SKM-1 (cell line): Measurements from ENCODE around the gene PCDH15.

ENCODE experiments used
- DNase-seq: peaks from one replicate; lab custom pipeline; 2025; ENCODE audit not compliant: unreplicated experiment; lab: John Stamatoyannopoulos, UW

The PCDH15 gene

DNA sequence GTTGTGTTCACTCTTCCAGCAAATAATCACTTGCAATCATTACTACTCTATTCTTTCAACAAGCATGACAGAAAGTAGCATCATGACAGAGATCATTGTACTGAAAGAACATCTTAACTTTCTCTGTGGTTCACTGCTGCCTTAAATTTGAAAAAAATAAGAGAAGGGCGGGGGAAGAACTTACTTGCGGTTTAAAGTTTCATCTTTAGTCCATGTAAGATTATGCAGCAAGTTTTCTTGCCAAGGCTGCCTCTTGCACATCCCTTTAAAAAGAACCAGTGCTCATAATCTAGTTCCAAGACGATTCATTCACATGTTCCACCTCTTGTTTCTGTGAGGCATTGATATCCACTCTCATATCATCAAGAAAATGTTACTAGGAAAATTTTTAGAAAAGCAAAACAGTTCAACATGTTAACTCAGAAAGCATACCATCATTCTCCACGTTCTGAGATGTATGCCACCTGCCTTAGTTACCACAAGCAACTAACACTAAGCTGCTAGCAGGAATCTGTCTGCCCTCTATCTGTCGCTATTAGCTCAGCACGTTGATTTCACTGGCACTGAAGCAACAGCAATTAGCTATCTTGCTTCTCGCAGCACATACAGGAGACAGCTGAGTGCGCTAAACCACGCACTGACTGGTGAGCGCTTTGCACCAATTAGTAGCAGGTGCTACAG, at the start of gene PCDH15:
Gene PCDH15 (minus strand): TSS at position 491 of the 681 bp plus-strand sequence. CDS start 136,969 bp downstream, outside the sequence.
- DNase-seq: no peak

DNA sequence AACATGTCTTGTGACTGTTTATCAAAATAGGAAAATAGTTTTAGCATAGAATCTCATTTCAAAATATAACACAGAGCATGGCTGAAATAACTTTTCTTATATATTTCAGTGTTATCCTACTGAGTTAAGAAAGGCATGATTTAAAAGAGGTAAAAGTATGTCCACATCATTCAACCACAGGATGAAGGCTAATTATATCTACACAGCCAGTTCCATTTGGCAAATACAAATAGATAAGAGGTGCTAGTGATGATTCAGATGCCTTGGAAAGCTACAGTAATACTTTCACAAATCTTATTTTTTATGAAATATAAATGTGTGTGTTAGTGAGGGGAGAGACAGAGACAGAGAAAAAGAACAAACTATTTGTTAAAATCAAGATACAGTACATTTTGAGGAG, 42.9 kb upstream of the PCDH15 start:
- DNase-seq: no peak

DNA sequence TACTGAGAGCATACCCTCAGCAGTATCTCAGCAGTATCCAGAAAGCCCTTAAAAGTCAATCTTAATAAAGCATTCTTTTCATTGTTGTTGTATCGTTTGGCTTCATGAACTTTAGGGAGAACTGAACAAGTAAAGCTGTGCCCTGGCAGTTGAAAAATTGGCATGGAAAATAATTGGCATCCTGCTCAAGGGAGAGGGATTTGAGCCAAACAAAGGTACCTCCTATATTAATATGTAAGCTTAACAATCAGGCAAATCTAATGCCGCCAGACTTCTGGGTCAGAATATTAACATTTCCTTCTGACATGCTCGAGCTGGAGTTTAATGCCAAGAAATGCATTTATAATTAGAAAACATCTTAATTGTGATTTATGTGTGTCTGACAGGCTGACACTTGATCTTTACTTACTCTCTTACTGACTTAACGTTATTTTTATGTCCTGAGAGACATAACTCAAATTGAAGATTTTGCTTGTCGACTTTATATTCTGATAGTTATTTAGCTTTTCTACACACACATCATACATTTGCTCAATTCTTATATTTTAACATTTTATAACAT, 42.1 kb upstream of the PCDH15 start:
- no peak for DNase-seq

DNA sequence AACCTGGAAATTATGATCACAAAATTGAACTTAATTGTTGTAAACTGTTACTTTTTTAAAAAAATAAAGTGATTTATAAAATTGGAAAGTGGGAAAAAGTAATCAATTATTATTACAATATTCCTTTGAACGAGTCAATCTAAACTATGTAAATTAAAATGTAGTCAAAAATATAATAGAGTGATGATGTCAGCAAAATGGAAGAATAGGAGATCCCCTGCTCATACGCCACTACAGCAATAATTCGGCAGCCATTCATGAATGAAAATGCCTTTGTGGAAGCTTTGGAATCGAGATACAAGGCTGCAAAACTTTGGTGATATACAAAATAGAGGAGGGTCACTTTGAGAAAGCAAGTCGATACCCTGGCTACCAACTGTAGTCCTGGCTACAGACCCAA, 36.4 kb upstream of the PCDH15 start:
- DNase-seq: no peak

DNA sequence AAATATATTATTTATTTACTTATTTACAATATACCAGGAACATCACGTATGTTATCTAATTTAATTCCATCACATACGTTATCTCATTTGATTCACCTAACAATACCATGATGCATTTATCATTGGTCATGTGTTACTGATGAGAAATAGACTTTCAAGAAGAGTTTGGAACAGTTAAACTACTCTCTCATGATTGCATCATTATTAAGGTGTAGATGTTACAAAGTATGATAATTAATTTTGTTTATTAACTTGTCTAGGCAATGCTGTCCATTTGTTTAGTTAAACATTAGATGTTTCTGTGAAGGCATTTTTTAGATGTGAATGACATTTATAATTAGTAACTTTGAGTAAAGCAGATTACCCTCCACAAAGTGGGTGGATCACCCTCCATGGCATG, 32.0 kb upstream of the PCDH15 start:
- no peak for DNase-seq

DNA sequence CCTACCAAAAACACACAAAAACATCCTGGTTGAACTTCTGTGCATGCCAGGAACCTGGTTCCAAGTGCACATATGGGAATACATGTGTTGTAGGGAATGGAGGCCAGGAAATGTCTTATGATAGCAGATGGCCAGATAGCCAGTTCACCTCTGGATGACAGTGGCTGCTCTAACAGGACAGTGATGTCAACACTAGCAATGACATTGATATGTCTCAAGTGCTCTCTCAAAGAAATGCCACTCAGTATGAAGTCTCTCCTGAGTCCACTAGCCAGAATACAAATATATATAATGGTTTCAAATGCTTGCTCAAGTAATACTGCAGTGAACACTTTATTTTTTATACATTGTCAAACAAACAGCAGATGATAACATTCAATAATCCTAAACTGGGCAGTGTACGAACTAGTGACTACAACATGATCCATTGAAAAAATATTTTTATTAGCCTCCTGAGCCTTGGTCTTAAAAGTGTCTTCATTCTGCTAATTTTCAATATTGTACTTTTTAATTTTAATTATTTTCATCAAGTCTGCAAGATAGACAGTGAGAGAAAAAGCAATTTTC, 26.0 kb upstream of the PCDH15 start:
- DNase-seq: no peak

DNA sequence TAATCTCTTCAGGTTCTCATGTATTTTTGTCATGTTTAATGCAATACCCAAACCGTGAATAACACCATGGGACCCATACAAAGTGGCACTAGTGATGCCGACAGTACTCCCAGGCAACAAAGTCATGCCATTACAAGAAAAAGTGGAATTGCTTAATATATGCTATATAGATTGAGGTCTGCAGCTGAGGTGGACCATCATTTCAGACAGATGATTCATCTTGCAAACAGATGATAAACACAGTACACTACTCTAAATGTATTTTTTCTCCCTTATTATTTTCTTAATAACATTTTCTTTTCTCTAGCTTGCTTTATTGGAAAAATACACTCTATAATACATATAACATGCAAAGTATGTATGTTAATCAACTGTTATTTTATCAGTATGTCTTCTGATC, 14.6 kb upstream of the PCDH15 start:
- no peak for DNase-seq

DNA sequence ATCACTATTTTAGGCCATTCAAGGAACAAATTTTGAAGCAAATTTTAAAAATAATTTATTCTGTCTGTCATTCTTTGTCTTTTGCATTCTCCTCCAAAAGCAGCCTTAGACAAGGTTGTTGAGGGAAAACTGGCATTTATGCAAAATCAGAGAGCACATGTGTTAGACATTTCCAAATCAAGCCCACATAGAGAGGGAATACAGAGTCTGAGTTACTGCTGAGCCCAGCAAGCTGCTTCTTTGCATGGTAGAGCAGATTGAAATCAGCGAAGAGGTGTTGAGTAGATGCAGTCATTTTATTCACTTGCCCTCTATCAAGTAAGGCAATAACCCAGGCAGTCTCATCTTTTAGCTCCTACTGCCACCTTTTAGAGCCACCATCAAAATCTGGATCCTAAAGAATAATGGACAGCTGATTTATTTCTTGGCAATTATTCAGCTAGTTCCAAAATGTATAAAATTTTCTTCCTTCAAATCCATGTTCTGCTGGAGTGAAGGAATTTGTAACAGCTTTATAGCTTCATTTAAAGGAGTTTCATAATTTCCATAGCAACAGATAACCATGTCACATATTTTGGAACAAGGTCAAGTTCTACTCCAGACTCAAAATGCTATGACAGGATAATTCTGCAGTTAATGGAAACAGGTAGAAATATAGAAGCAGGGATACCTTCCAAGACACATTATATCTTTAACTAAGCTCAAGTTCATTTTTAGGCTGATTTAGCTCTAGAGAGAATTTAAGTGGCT, 7.3 kb upstream of the PCDH15 start:
- DNase-seq: no peak

DNA sequence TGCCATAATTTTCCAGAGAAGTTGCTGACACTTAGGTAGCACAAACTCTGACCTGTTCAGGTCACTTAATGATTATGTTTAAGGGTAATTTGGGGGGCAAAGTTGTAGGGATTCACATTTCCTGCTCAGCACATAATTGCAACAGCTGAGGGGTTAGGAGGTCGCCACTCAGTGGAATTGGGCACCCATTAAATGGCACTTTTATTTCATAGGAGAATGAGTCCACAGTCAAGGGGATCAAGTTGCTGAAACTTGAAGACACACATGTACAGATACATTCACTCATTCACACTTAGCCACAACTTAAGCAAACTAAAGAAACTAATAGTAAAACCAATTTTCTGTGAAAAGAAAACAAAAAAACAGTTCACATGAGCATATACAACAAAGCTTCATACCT, 1.5 kb downstream of the PCDH15 start:
- no peak for DNase-seq

DNA sequence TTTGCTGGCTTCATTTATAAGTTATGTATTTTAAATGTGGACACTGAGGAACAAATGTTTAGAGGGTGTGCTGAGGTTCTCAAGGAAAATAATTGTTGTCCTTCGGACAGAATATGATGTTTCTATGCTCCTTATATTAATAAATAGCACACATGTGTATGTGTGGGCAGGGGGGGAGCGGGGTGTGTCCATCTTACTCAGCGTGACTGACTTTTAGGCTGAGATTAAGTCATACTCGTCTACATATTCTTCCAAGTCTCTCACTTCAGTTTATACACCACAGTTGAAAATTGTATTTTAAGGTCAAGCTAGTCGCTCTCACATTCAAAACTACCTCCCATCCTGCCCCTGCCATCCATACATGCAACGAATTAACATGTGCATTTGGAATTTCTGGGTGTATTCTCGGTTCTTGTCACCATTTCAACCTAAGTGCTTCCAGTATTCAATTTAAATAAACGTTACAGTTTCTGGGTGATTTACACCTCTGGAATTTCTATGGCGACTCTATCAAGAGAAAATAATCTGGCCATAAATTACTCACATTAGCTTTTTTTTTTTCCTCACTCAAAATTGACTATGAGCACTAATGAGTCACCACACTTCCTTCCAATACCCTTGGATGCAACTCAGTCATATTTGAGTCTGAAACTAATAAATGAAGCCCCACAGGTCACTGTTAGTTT, 3.3 kb downstream of the PCDH15 start:
- no peak for DNase-seq

DNA sequence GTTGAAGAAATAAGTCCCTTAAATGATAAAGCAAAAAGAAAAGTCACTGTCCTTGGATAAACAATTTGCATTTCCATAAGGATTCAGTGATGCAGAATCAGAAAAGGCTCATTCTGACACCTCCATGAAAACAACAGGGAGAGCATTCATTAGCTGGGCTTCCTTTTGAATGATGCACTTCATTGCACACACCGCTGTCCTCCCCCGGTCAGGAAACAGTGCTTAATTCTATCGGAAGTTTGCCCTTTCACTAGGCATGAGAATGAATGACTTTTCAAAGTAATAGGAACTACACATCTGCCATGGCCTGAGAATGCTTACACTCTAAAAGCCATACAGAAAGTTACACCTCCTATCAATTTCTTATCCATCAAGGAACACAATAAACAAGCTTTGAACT, 4.2 kb downstream of the PCDH15 start:
- DNase-seq: no peak

DNA sequence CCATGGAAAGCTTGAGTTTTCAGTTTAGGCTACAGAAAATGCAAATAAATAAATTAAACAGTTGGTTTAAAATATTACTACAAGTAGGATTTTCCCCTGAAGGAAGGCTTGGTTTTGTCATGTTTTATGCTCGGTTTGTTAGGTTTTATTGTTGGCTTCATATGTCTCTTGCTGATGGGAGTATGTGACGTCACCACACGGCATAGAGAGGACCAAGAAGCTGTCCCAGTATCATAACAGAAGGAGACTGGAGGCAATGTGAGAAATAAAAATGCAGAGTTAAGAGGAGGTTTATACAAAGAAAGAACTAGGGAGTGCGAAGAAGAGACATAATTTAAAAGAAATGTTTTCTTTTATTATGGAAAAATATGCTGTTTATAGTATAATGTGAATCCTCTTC, 24.4 kb downstream of the PCDH15 start:
- DNase-seq: no peak

DNA sequence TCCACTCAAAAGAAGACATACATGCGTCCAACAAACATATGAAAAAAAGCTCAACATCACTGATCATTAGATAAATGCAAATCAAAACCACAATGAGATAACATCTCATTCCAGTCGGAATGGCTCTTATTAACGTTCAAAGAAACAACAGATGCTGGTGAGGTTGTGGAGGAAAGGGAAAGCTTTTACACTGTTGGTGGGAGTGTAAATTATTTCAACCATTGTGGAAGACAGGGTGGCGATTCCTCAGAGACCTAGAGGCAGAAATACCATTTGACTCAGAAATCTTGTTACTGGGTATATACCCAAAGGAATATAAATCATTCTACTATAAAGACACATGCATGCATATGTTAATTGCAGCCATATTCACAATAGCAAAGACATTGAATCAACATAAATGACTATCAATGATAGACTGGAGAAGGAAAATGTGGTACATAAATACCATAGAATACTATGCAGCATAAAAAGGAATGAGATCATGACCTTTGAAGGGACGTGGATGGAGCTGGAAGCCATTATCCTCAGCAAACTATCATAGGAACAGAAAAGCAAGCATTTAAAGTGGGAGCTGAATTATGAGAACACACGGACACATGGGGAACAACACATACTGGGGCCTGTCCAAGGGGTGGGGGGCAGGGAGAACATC, 28.4 kb downstream of the PCDH15 start:
- DNase-seq: no peak

DNA sequence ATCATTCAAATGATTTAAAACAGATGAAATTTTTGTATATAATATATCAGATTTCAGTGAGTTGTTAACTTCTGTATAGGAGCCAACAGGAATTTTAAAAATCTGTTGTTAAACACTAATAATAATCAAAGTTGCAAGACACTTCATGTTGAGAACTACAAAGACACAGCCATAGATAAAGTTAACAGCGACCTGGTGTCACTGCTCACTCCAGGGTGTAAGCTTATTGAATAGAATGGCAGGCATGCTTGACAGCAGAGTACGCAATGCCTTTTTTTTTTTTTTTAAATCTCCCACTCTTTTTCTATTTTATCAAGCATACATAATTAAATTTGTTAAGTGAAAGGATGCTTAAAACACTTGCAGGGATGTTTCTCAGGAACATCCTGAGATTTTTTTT, 32.0 kb downstream of the PCDH15 start:
- DNase-seq: no peak

DNA sequence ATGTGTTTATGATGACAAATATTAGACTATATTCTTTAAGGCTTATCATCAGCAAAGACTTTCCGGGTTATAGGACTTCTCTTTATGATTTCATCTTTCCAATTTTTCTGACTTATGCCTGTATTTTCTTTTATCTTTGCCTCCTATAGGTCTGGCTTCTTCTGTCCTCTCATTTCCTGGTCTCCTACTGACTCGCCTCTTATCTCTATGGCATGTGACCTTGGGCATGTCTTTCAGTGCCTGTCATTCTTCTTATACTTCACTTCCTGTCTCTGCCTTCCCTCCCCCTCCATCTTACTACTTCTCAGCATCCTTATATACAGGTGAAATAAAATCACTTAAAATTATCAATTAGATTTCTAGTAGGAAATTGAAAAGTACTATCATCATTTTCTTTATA, 42.2 kb downstream of the PCDH15 start:
- DNase-seq: no peak

DNA sequence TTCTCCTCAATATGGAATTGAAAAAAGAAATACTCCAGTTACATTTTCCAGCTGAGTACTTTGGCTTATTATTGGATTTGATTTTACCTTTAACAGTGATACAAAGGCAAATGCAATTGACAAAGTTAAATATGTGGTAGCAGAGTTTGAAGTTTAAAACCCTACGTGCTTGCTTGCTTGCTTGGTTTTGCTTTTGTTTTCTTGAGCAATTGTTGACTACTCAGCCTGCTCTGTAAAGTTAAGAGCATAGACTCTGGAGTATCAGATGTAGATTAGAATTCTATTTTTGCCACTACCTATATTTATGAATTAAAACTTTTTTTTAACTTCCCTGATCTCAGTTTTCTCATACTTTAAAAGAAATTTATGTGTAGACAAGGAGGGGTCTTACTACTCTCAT, 51.4 kb downstream of the PCDH15 start:
- DNase-seq: no peak

DNA sequence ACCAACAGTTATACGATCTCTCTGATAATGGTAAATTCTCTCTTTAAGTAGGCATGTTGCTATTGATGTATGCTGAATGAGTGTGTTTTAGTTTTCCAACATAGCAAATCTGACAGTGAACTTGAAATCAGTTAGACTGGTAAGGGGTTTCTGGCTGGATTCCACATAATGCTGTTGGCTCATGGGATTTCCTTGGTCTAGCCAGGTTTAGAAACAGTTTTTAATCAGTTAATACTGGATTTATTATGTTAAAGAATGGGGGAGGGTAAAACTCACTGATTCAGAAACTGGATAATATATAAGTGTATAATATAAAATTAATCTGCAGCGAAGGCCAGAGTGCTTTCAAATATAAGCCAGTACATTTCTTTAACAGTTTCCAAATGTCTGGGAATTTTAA, 55.6 kb downstream of the PCDH15 start:
- DNase-seq: no peak

DNA sequence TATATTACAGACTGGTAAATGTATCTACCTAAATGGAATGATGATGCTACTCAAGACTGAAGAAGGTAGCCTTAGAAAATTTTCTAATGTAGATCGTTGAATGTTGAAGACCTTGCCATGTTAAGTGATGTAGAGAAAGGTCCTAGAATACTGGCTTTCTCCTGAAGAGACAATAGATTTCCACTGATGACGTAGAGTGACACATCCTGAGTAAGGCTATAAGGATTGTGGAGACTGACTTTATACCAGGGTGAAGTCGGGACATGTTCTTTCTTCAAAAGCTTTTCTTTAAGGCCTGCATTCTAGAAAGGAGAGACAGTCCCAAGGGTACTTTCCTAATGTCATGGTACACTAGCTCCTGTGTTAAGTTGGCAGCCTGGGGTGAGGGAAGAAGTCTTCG, 58.6 kb downstream of the PCDH15 start:
- DNase-seq: no peak

DNA sequence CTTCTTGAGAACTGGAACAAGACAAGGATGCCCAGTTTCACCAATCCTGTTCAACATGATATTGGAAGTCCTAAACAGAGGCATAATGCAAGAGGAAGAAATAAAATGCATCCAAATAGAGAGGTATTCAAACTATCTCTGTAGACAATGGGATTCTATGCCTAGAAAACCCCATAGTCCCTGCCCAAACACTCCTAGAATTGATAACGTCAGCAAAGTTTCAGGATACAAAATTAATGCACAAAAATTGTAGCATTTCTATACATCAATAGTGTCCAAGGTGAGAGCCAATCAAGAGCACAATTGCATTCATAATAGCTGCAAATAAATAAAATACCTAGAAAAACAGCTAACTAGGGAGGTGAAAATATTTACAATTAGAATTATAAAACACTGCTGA, 72.5 kb downstream of the PCDH15 start:
- no peak for DNase-seq

DNA sequence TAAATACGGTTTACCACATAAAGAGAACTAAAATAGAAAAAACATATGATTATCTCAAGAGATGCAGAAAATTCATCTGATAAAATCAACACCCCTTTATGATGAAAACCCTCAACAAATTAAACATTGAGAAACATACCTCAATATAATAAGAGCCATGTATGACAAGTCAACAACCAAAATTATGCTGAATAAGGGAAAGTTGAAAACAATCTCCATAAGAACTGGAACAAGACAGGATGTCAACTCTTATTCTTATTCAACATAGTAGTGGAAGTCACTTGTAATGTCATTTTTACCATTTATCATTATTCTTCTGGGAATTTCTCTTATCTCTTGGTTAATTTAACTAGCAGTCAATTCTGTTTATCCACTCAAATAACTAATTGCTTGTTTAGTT, 79.0 kb downstream of the PCDH15 start:
- no peak for DNase-seq

DNA sequence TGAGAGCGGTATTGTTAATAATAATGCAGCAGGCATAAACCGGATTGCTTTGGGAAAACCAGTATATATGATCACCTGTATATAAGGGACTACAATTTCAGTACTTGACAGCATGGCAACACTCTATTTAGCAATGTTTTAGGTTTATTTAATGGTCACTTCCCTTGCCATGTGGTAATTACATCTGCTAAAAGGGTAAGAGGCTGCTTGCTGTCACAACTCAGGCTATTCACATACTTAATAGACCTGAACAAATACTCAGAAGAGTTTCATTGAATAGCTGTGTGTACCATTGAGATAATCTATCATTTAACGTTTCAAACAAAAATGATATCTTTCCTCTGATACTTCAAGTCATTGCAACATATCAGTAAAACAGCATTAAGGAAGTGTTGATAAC, 90.1 kb downstream of the PCDH15 start:
- DNase-seq: no peak
